ENCODE results near the gene OFD1.
A peak's percentile ranks its signal among the peaks of the same experiment; 100 is the strongest.

Gene OFD1, protein sequence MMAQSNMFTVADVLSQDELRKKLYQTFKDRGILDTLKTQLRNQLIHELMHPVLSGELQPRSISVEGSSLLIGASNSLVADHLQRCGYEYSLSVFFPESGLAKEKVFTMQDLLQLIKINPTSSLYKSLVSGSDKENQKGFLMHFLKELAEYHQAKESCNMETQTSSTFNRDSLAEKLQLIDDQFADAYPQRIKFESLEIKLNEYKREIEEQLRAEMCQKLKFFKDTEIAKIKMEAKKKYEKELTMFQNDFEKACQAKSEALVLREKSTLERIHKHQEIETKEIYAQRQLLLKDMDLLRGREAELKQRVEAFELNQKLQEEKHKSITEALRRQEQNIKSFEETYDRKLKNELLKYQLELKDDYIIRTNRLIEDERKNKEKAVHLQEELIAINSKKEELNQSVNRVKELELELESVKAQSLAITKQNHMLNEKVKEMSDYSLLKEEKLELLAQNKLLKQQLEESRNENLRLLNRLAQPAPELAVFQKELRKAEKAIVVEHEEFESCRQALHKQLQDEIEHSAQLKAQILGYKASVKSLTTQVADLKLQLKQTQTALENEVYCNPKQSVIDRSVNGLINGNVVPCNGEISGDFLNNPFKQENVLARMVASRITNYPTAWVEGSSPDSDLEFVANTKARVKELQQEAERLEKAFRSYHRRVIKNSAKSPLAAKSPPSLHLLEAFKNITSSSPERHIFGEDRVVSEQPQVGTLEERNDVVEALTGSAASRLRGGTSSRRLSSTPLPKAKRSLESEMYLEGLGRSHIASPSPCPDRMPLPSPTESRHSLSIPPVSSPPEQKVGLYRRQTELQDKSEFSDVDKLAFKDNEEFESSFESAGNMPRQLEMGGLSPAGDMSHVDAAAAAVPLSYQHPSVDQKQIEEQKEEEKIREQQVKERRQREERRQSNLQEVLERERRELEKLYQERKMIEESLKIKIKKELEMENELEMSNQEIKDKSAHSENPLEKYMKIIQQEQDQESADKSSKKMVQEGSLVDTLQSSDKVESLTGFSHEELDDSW

GRCh38 chrX:13734278-13735172, at the start of gene OFD1, which contains the start of gene TRAPPC2:
Gene OFD1, plus strand, starts transcription at chrX:13734748. Its CDS starts 324 bp downstream, at chrX:13735072.
Gene TRAPPC2, minus strand, starts transcription at chrX:13734620. Its CDS starts 14,657 bp downstream, at chrX:13719963.
- TF ChIP-seq CTCF (IDR thresholded peaks at IDR 0.05) = no peak
- Histone ChIP-seq H3K4me1 (no peaks in the 10 kb centered on the region), H3K27me3 (ENCODE audit: control insufficient read depth, insufficient read depth, low read length) (no peaks in the 10 kb centered on the region)

GRCh38 chrX:13685126-13685763, 49.3 kb upstream of the OFD1 start:
- H3K27ac ChIP-seq = no peak overlapping the region
- H3K4me3 ChIP-seq (ENCODE audit: low read depth, low read length) = no peak overlapping the region
- H3K9me3 ChIP-seq (ENCODE audit: control insufficient read depth, low read length) = no peaks in the 10 kb centered on the region
- no peak for TF ChIP-seq CTCF (IDR thresholded peaks at IDR 0.05)
- no peak overlapping the region for H2AFZ ChIP-seq
- H3K36me3 ChIP-seq (ENCODE audit: control insufficient read depth, insufficient read depth, low read length) = no peaks in the 10 kb centered on the region
- no peak overlapping the region for H3K4me2 ChIP-seq (ENCODE audit: low read length)
- no peaks in the 10 kb centered on the region for H3K79me2 ChIP-seq
- H3K9ac ChIP-seq = no peak overlapping the region
- H3K4me1 ChIP-seq = no peaks in the 10 kb centered on the region
- H3K27me3 ChIP-seq (ENCODE audit: control insufficient read depth, insufficient read depth, low read length) = no peaks in the 10 kb centered on the region

More at GRCh38 chrX:13734278-13735172, at the start of gene OFD1, which contains the start of gene TRAPPC2:
- H3K4me2 ChIP-seq (ENCODE audit: low read length) = peak within 1 kb of the TSS; percentile 80
- H3K27ac ChIP-seq = peak within 1 kb of the TSS; percentile 98
- no peaks in the 10 kb centered on the region for H3K36me3 ChIP-seq (ENCODE audit: control insufficient read depth, insufficient read depth, low read length)
- H3K9me3 ChIP-seq (ENCODE audit: control insufficient read depth, low read length) = no peaks in the 10 kb centered on the region
- peak within 1 kb of the TSS; percentile 46 for H3K9ac ChIP-seq
- H3K79me2 ChIP-seq = peaks cover 3% of the 10 kb centered on the region
- H2AFZ ChIP-seq = peak within 1 kb of the TSS; percentile 86
- peak within 1 kb of the TSS; percentile 76 for H3K4me3 ChIP-seq (ENCODE audit: low read depth, low read length)

DNA sequence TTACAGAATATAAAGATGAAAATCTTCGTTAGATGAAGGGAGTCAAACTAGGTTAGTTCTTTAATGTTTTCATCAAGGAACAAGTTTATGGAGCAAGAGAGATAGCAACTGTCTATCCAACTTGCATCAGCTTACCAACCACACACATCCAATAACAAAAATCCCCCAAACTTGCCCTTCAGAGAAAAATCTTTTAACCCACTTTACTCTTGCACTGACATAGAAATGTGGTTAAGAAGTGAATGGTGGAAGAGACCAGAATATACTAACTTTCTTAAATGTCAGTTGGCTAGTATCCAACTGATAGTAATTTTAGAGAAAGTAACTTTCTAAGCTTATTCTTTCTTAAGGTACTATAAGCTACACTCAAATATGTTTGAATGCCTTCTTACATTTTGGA, 47.3 kb upstream of the OFD1 start:
- Histone ChIP-seq H3K27me3 (ENCODE audit: control insufficient read depth, insufficient read depth, low read length) (no peaks in the 10 kb centered on the region), H2AFZ (no peak overlapping the region), H3K27ac (no peak overlapping the region), H3K4me3 (ENCODE audit: low read depth, low read length) (no peak overlapping the region), H3K79me2 (peaks cover 14% of the 10 kb centered on the region), H3K4me2 (ENCODE audit: low read length) (no peak overlapping the region), H3K9ac (no peak overlapping the region), H3K9me3 (ENCODE audit: control insufficient read depth, low read length) (no peaks in the 10 kb centered on the region), H3K4me1 (no peaks in the 10 kb centered on the region), H3K36me3 (ENCODE audit: control insufficient read depth, insufficient read depth, low read length) (no peaks in the 10 kb centered on the region)
- TF ChIP-seq CTCF (IDR thresholded peaks at IDR 0.05) = no peak

GRCh38 chrX:13688384-13688957, 46.1 kb upstream of the OFD1 start:
- Histone ChIP-seq H2AFZ (peak overlapping the region; percentile 76), H3K4me1 (no peaks in the 10 kb centered on the region), H3K27me3 (ENCODE audit: control insufficient read depth, insufficient read depth, low read length) (no peaks in the 10 kb centered on the region), H3K27ac (peak overlapping the region; percentile 95), H3K9me3 (ENCODE audit: control insufficient read depth, low read length) (no peaks in the 10 kb centered on the region), H3K9ac (no peak overlapping the region), H3K4me3 (ENCODE audit: low read depth, low read length) (peak overlapping the region; percentile 91), H3K4me2 (ENCODE audit: low read length) (peak overlapping the region; percentile 62), H3K79me2 (peaks cover 22% of the 10 kb centered on the region), H3K36me3 (ENCODE audit: control insufficient read depth, insufficient read depth, low read length) (no peaks in the 10 kb centered on the region)
- no peak for TF ChIP-seq CTCF (IDR thresholded peaks at IDR 0.05)

Data from parathyroid adenoma (tissue), 2 donors.